IPS-20b (cell line): ENCODE measurements around the gene ENPP6.
"Not testable (repeated sequence)": the region's sequence is repeated elsewhere in the genome, so short reads cannot be mapped to it uniquely, and the experiment has no call there.

Source experiments
- H3K27ac ChIP-seq: one replicate; pipeline ENCODE4 v1.5.1; 2013; ENCODE audit warnings: low read length
- H3K27me3 ChIP-seq: 2 replicates; pipeline ENCODE4 v1.6.1; 2013; ENCODE audit warnings: mild to moderate bottlenecking, low read length, inconsistent platforms; ENCODE audit not compliant: insufficient read depth
- H3K36me3 ChIP-seq: 2 replicates; pipeline ENCODE4 v1.6.1; 2013; ENCODE audit warnings: low read depth, mild to moderate bottlenecking, inconsistent platforms, low read length, moderate library complexity; ENCODE audit not compliant: insufficient read depth
- H3K4me1 ChIP-seq: 2 replicates; pipeline ENCODE4 v1.6.1; 2013; ENCODE audit warnings: mild to moderate bottlenecking, control low read depth, inconsistent platforms, low read length, moderate library complexity; ENCODE audit not compliant: insufficient read depth
- H3K4me3 ChIP-seq: 2 replicates; pipeline ENCODE4 v1.5.1; 2013; ENCODE audit warnings: mild to moderate bottlenecking, low read length, inconsistent platforms
- H3K9ac ChIP-seq: 2 replicates; pipeline ENCODE4 v1.6.1; 2013; ENCODE audit warnings: low read depth, mild to moderate bottlenecking, inconsistent platforms, low read length, moderate library complexity
- H3K9me3 ChIP-seq: 2 replicates; pipeline ENCODE4 v1.6.1; 2013; ENCODE audit warnings: mild to moderate bottlenecking, low read depth, low read length, inconsistent platforms; ENCODE audit not compliant: insufficient read depth

ENPP6 gene

GRCh38 chr4:184142121-184143000 lies 75.3 kb downstream of the ENPP6 start:
- no peaks in the 10 kb centered on the region for H3K4me1 ChIP-seq
- no peak overlapping the region for H3K27ac ChIP-seq
- no peak overlapping the region for H3K4me3 ChIP-seq
- no peaks in the 10 kb centered on the region for H3K36me3 ChIP-seq
- no peaks in the 10 kb centered on the region for H3K27me3 ChIP-seq
- H3K9me3 ChIP-seq: peaks cover 6% of the 10 kb centered on the region
- no peak overlapping the region for H3K9ac ChIP-seq

DNA sequence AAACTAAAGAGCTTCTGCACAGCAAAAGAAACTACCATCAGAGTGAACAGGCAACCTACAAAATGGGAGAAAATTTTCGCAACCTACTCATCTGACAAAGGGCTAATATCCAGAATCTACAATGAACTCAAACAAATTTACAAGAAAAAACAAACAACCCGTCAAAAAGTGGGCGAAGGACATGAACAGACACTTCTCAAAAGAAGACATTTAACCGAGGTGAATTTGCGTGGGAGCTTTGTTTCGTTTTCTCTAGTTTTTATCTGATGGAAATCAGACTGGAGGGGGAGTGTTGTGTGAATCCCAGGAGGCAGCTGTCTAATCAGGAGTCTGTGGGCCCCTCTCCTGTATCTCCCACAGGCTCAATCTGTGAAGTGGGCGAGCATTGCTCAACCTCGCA lies 76.8 kb downstream of the ENPP6 start:
- not testable (repeated sequence) for H3K4me3 ChIP-seq, H3K4me1 ChIP-seq, H3K27ac ChIP-seq, H3K27me3 ChIP-seq, H3K9ac ChIP-seq, H3K36me3 ChIP-seq
- H3K9me3 ChIP-seq: peaks cover 18% of the 10 kb centered on the region

DNA sequence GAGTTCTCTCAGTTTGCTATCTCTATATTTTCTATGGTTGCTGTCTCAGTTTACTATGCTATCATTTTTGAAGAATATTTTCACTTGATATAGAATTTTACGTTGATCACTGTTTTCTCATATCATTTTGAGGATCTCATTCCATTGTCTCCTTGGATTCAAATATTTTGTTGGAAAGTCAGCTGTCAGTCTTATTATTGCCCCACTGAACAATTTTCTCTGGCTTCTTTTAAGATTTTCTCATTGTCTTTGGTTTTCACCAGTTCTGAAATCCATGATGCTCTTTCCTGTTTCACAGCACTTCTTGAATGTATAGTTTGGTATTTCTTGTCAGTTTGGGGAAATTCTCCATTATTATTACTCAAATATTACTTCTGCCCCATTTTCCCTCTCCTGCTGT lies 81.1 kb downstream of the ENPP6 start:
- no peaks in the 10 kb centered on the region for H3K4me1 ChIP-seq
- no peak overlapping the region for H3K4me3 ChIP-seq
- no peaks in the 10 kb centered on the region for H3K27me3 ChIP-seq
- no peak overlapping the region for H3K9ac ChIP-seq
- no peak overlapping the region for H3K27ac ChIP-seq
- peaks cover 26% of the 10 kb centered on the region for H3K9me3 ChIP-seq
- H3K36me3 ChIP-seq: no peaks in the 10 kb centered on the region

DNA sequence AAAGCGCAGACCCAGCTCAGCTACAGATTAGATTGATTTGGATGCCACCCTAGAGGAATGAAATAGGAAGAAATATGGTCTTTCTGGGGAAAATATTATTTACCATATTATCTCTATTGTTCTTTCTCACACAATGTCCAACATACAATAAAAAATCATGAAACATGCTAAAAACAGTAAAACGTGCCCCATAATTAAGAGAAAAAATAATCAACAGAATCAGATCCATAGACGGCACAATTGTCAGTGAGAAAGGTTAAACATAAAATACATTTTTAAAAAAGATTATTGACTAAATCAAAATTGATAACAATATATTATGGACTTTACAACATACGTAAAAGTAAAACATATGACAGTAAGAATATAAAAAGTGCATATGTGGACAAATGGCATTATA lies 90.9 kb downstream of the ENPP6 start:
- H3K4me1 ChIP-seq: no peaks in the 10 kb centered on the region
- H3K4me3 ChIP-seq: no peak overlapping the region
- no peaks in the 10 kb centered on the region for H3K36me3 ChIP-seq
- no peaks in the 10 kb centered on the region for H3K9me3 ChIP-seq
- no peaks in the 10 kb centered on the region for H3K27me3 ChIP-seq
- H3K9ac ChIP-seq: no peak overlapping the region
- H3K27ac ChIP-seq: no peak overlapping the region

GRCh38 chr4:184122631-184123408 lies 94.9 kb downstream of the ENPP6 start:
- no peaks in the 10 kb centered on the region for H3K4me1 ChIP-seq
- H3K9ac ChIP-seq: no peak overlapping the region
- no peak overlapping the region for H3K4me3 ChIP-seq
- H3K27me3 ChIP-seq: no peaks in the 10 kb centered on the region
- H3K9me3 ChIP-seq: no peaks in the 10 kb centered on the region
- no peaks in the 10 kb centered on the region for H3K36me3 ChIP-seq
- H3K27ac ChIP-seq: no peak overlapping the region

DNA sequence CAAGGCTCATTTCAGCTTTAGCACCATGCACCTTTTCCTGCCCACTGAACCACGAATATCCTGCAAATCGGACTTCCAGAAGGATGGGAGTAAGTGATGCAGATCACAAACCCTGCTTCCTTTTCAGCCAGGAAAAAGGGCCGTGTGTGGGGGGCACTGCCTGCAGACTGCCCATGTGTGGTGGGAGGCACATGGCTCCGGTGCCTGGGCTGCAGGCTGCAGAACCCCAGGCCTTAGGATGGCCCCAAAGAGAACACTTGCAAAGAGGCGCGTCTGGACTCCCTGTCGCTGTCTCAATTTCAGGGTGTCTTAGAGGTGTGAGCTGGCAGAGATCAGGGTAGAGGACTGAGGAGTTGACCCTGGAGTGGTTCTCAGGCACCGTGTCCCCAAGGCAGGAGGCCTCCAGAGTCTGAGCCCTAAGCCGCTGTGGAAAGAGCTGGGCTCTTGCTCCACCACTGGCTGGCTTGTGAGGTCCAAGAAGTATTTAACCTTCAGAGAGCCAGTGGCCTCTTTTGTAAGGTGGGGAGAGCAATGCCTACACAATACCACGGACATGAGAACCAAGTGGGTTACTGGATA lies 97.0 kb downstream of the ENPP6 start:
- Histone ChIP-seq H3K36me3 (no peaks in the 10 kb centered on the region), H3K4me3 (no peak overlapping the region), H3K9me3 (no peaks in the 10 kb centered on the region), H3K4me1 (no peaks in the 10 kb centered on the region), H3K9ac (no peak overlapping the region), H3K27me3 (no peaks in the 10 kb centered on the region), H3K27ac (no peak overlapping the region)

DNA sequence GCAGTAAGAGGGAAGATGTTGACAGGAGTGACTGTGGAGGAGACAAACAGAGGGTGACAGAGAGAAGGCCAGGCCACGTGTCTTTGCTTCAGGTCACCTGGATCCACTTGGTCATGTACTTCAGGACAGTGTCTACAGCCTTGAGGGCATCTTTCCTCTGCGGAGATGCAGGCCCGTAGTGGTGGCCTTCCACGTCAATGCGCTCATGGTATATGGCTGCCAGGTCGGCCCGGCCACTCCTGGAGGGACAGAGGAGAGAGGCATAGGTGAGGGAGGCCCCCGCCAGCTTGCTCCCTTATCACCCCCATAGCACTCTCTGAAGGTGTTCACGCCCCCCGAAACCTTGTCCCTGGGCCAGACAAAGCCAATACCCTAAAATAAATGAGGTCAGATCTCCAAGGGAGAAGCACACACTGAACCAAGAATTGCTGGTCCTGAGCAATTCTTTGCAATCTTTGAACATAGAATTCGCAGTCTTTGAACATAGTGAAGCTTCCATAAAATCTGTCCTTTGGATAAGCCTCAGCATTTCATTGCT lies 99.9 kb downstream of the ENPP6 start:
- Histone ChIP-seq H3K27ac (no peak overlapping the region), H3K9me3 (no peaks in the 10 kb centered on the region), H3K4me3 (no peak overlapping the region), H3K36me3 (no peaks in the 10 kb centered on the region), H3K9ac (no peak overlapping the region), H3K27me3 (no peaks in the 10 kb centered on the region), H3K4me1 (no peaks in the 10 kb centered on the region)

DNA sequence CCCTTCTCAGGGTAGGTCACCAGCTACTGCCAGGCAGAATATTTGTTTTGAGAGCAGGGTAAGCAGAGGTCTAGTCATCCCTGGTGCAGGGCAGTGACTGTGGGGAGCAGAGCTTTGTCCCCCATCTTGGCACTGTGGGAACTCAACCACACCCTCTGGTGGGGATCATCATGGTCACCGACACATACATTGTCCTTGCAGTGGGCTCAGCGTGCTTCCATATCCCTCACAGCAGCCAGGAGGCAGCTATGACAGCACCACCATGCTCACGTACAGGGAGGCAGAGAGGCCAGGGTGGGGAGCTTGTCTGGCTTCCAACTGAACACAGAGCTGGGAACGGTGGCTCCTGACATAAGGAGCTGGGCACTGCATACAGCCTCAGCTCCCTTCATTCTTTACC lies 102.3 kb downstream of the ENPP6 start:
- Histone ChIP-seq H3K27ac (no peak overlapping the region), H3K4me1 (no peaks in the 10 kb centered on the region), H3K9me3 (no peaks in the 10 kb centered on the region; the same call in 1 of the 2 replicates), H3K36me3 (no peaks in the 10 kb centered on the region), H3K27me3 (no peaks in the 10 kb centered on the region), H3K9ac (no peak overlapping the region), H3K4me3 (no peak overlapping the region)

DNA sequence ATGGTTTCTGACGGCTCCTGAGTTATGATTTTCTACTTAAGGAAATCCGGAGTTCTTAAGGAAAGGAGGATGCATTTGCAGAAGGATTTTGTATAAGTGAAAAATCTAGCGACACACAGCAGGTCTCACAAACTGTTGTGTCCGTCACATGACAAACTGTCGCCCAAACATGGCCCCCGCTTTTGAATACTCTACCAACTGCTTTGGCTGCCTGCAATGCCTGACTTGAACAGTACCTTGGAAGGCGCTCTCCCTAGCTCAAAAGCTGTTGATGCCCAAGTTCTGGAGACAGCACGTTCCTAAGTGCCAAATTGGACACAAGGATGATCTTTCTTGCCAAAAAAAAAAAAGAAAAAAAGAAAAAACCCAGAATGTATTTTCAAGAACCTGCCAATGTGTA lies 103.2 kb downstream of the ENPP6 start:
- Histone ChIP-seq H3K27ac (no peak overlapping the region), H3K27me3 (no peaks in the 10 kb centered on the region)

GRCh38 chr4:184112006-184112550 lies 105.6 kb downstream of the ENPP6 start:
- H3K36me3 ChIP-seq: no peaks in the 10 kb centered on the region

More for the DNA sequence above, 103.2 kb downstream of the ENPP6 start:
- no peaks in the 10 kb centered on the region; the same call in 1 of the 2 replicates for H3K9me3 ChIP-seq
- H3K4me3 ChIP-seq: no peak overlapping the region
- H3K36me3 ChIP-seq: no peaks in the 10 kb centered on the region
- H3K4me1 ChIP-seq: no peaks in the 10 kb centered on the region
- no peak overlapping the region for H3K9ac ChIP-seq

DNA sequence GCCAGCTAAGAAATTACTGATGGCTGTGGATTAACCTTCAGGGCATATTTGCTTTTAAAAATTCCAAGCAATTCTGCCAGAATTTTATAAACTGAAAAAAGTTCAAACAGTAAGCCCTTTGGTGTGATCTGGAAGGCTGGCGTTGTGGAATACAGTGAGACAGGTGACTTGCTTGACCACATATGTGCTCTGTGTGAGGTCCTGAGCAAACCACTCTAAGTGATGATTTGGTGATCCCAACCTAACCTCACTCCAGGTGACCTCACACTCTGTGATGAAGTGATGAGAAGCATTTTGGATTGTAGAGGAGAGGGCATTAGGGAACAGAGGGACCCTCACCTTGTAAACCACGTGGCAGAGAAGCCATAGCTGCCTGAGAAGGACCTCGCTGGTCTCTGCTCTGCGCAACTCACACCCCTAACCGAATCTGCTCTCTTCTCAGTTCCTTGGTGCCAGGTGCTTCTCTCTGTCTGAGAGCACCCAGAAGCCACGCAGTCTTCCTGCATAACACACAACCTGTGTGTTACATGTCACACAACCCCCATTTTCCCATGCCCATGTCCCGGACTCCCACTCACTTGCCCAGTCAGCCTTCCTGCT lies 106.3 kb downstream of the ENPP6 start:
- Histone ChIP-seq H3K27me3 (no peaks in the 10 kb centered on the region), H3K9ac (no peak overlapping the region), H3K27ac (no peak overlapping the region), H3K4me1 (no peaks in the 10 kb centered on the region), H3K36me3 (no peaks in the 10 kb centered on the region), H3K9me3 (no peaks in the 10 kb centered on the region; the same call in 1 of the 2 replicates), H3K4me3 (no peak overlapping the region)

More at GRCh38 chr4:184112006-184112550, 105.6 kb downstream of the ENPP6 start:
- no peaks in the 10 kb centered on the region for H3K4me1 ChIP-seq
- H3K4me3 ChIP-seq: no peak overlapping the region
- H3K27me3 ChIP-seq: no peaks in the 10 kb centered on the region
- H3K9me3 ChIP-seq: no peaks in the 10 kb centered on the region; the same call in 1 of the 2 replicates
- no peak overlapping the region for H3K9ac ChIP-seq
- no peak overlapping the region for H3K27ac ChIP-seq
